IPS-20b (cell line): Measurements from ENCODE around the gene SRBD1.

Experiments used
- H3K27ac ChIP-seq: one replicate; pipeline ENCODE4 v1.5.1; 2013; ENCODE audit warnings: low read length
- H3K27me3 ChIP-seq: 2 replicates; pipeline ENCODE4 v1.6.1; 2013; ENCODE audit warnings: mild to moderate bottlenecking, low read length, inconsistent platforms; ENCODE audit not compliant: insufficient read depth
- H3K36me3 ChIP-seq: 2 replicates; pipeline ENCODE4 v1.6.1; 2013; ENCODE audit warnings: low read depth, mild to moderate bottlenecking, inconsistent platforms, low read length, moderate library complexity; ENCODE audit not compliant: insufficient read depth
- H3K4me1 ChIP-seq: 2 replicates; pipeline ENCODE4 v1.6.1; 2013; ENCODE audit warnings: mild to moderate bottlenecking, control low read depth, inconsistent platforms, low read length, moderate library complexity; ENCODE audit not compliant: insufficient read depth
- H3K4me3 ChIP-seq: 2 replicates; pipeline ENCODE4 v1.5.1; 2013; ENCODE audit warnings: mild to moderate bottlenecking, low read length, inconsistent platforms
- H3K9ac ChIP-seq: 2 replicates; pipeline ENCODE4 v1.6.1; 2013; ENCODE audit warnings: low read depth, mild to moderate bottlenecking, inconsistent platforms, low read length, moderate library complexity
- H3K9me3 ChIP-seq: 2 replicates; pipeline ENCODE4 v1.6.1; 2013; ENCODE audit warnings: mild to moderate bottlenecking, low read depth, low read length, inconsistent platforms; ENCODE audit not compliant: insufficient read depth

SRBD1 gene

GRCh38 chr2:45457211-45457945 is 153.7 kb downstream of the SRBD1 start:
- H3K27me3 ChIP-seq: no peaks in the 10 kb centered on the region
- no peak overlapping the region for H3K27ac ChIP-seq
- no peaks in the 10 kb centered on the region for H3K36me3 ChIP-seq
- H3K4me1 ChIP-seq: peaks cover 8% of the 10 kb centered on the region; the same call in 1 of the 2 replicates
- H3K4me3 ChIP-seq: no peak overlapping the region
- H3K9me3 ChIP-seq: no peaks in the 10 kb centered on the region
- H3K9ac ChIP-seq: no peak overlapping the region

GRCh38 chr2:45452866-45453265 is 158.2 kb downstream of the SRBD1 start:
- no peak overlapping the region for H3K27ac ChIP-seq

GRCh38 chr2:45450634-45451033 is 160.4 kb downstream of the SRBD1 start:
- Histone ChIP-seq H3K9ac (no peak overlapping the region), H3K4me3 (no peak overlapping the region), H3K9me3 (no peaks in the 10 kb centered on the region), H3K36me3 (no peaks in the 10 kb centered on the region), H3K27me3 (no peaks in the 10 kb centered on the region), H3K27ac (no peak overlapping the region), H3K4me1 (no peaks in the 10 kb centered on the region)

More at GRCh38 chr2:45452866-45453265, 158.2 kb downstream of the SRBD1 start:
- Histone ChIP-seq H3K36me3 (no peaks in the 10 kb centered on the region), H3K4me1 (no peaks in the 10 kb centered on the region), H3K9me3 (no peaks in the 10 kb centered on the region), H3K27me3 (no peaks in the 10 kb centered on the region), H3K9ac (no peak overlapping the region), H3K4me3 (no peak overlapping the region)

GRCh38 chr2:45448217-45448616 is 162.8 kb downstream of the SRBD1 start:
- Histone ChIP-seq H3K9me3 (no peaks in the 10 kb centered on the region), H3K36me3 (no peaks in the 10 kb centered on the region), H3K4me1 (peaks cover 3% of the 10 kb centered on the region; the same call in 1 of the 2 replicates), H3K4me3 (no peak overlapping the region), H3K27me3 (no peaks in the 10 kb centered on the region), H3K27ac (no peak overlapping the region), H3K9ac (no peak overlapping the region)

GRCh38 chr2:45446016-45446415 is 165.1 kb downstream of the SRBD1 start:
- H3K9ac ChIP-seq: no peak overlapping the region
- no peaks in the 10 kb centered on the region for H3K9me3 ChIP-seq
- no peaks in the 10 kb centered on the region for H3K27me3 ChIP-seq
- H3K4me3 ChIP-seq: no peak overlapping the region
- H3K36me3 ChIP-seq: no peaks in the 10 kb centered on the region
- H3K27ac ChIP-seq: no peak overlapping the region
- peaks cover 3% of the 10 kb centered on the region; the same call in 1 of the 2 replicates for H3K4me1 ChIP-seq

GRCh38 chr2:45445037-45445436 is 166.0 kb downstream of the SRBD1 start:
- Histone ChIP-seq H3K36me3 (no peaks in the 10 kb centered on the region), H3K9ac (no peak overlapping the region), H3K27me3 (no peaks in the 10 kb centered on the region), H3K4me3 (no peak overlapping the region), H3K4me1 (peaks cover 3% of the 10 kb centered on the region; the same call in 1 of the 2 replicates), H3K9me3 (no peaks in the 10 kb centered on the region), H3K27ac (no peak overlapping the region)

- Histone ChIP-seq H3K27ac (no peak overlapping the region), H3K36me3 (no peaks in the 10 kb centered on the region), H3K4me1 (peaks cover 3% of the 10 kb centered on the region; the same call in 1 of the 2 replicates), H3K9me3 (no peaks in the 10 kb centered on the region), H3K4me3 (no peak overlapping the region), H3K9ac (no peak overlapping the region), H3K27me3 (no peaks in the 10 kb centered on the region)
Measured at GRCh38 chr2:45443012-45443411, 168.1 kb downstream of the SRBD1 start.

GRCh38 chr2:45442026-45442425 is 169.0 kb downstream of the SRBD1 start:
- H3K4me1 ChIP-seq: peaks cover 3% of the 10 kb centered on the region; the same call in 1 of the 2 replicates
- H3K36me3 ChIP-seq: no peaks in the 10 kb centered on the region
- no peak overlapping the region for H3K4me3 ChIP-seq
- H3K9me3 ChIP-seq: no peaks in the 10 kb centered on the region
- no peak overlapping the region for H3K9ac ChIP-seq
- no peak overlapping the region for H3K27ac ChIP-seq
- H3K27me3 ChIP-seq: no peaks in the 10 kb centered on the region

- H3K4me1 ChIP-seq: peaks cover 3% of the 10 kb centered on the region; the same call in 1 of the 2 replicates
- H3K4me3 ChIP-seq: no peak overlapping the region
- H3K9me3 ChIP-seq: no peaks in the 10 kb centered on the region
- H3K9ac ChIP-seq: no peak overlapping the region
- H3K27ac ChIP-seq: no peak overlapping the region
- H3K36me3 ChIP-seq: no peaks in the 10 kb centered on the region
- H3K27me3 ChIP-seq: no peaks in the 10 kb centered on the region
Measured at GRCh38 chr2:45441571-45441970, 169.5 kb downstream of the SRBD1 start.

GRCh38 chr2:45439788-45440773 is 171.0 kb downstream of the SRBD1 start:
- H3K4me1 ChIP-seq: peaks cover 3% of the 10 kb centered on the region; the same call in 1 of the 2 replicates
- no peaks in the 10 kb centered on the region for H3K9me3 ChIP-seq
- no peak overlapping the region for H3K4me3 ChIP-seq
- no peaks in the 10 kb centered on the region for H3K27me3 ChIP-seq
- H3K9ac ChIP-seq: no peak overlapping the region
- no peak overlapping the region for H3K27ac ChIP-seq
- H3K36me3 ChIP-seq: no peaks in the 10 kb centered on the region

GRCh38 chr2:45438872-45439665 is 172.0 kb downstream of the SRBD1 start:
- H3K27ac ChIP-seq: no peak overlapping the region

More at GRCh38 chr2:45438872-45439665, 172.0 kb downstream of the SRBD1 start:
- H3K9ac ChIP-seq: no peak overlapping the region
- no peak overlapping the region for H3K4me3 ChIP-seq
- H3K4me1 ChIP-seq: no peaks in the 10 kb centered on the region
- H3K27me3 ChIP-seq: no peaks in the 10 kb centered on the region
- H3K9me3 ChIP-seq: no peaks in the 10 kb centered on the region
- H3K36me3 ChIP-seq: no peaks in the 10 kb centered on the region
